Neural cell (in vitro differentiated cells): Measurements from ENCODE around the gene CNNM1.

Experiments used
- EZH2 ChIP-seq: fragments of 200-600, 300-800 bp; shearing (Covaris generic), sonication (generic); IDR thresholded peaks from 2 replicates; pipeline ENCODE4 v1.6.1; 2014; ENCODE audit warnings: antibody characterized with exemption, low read length, borderline replicate concordance, mild to moderate bottlenecking; ENCODE audit not compliant: insufficient read depth, poor library complexity, severe bottlenecking
- MXI1 ChIP-seq: fragments of 450-650 bp; conservative IDR thresholded peaks from 2 replicates; pipeline ENCODE4 v1.6.1; 2014; ENCODE audit warnings: antibody characterized with exemption, mild to moderate bottlenecking; ENCODE audit not compliant: poor library complexity, severe bottlenecking
- POLR2AphosphoS5 ChIP-seq: IDR thresholded peaks from 2 replicates; pipeline ENCODE4 v1.6.1; 2012
- RAD21 ChIP-seq: fragments of 450-650 bp; conservative IDR thresholded peaks from 2 replicates; pipeline ENCODE4 v1.6.1; 2014; ENCODE audit warnings: antibody characterized with exemption, mild to moderate bottlenecking, moderate library complexity
- TAF1 ChIP-seq: IDR thresholded peaks from 2 replicates; pipeline ENCODE4 v1.6.1; 2012; ENCODE audit warnings: low read depth
- TF ChIP-seq, protein P1 (sequence below): fragments of 450-650 bp; IDR thresholded peaks from 2 replicates; pipeline ENCODE4 v1.5.1; 2014; ENCODE audit warnings: antibody characterized with exemption, mild to moderate bottlenecking, moderate library complexity; ENCODE audit not compliant: poor library complexity, severe bottlenecking

- TF ChIP-seq RAD21: no peak
- no peak for TF ChIP-seq POLR2AphosphoS5
- TF ChIP-seq MXI1: no peak
- TF ChIP-seq, protein P1, sequence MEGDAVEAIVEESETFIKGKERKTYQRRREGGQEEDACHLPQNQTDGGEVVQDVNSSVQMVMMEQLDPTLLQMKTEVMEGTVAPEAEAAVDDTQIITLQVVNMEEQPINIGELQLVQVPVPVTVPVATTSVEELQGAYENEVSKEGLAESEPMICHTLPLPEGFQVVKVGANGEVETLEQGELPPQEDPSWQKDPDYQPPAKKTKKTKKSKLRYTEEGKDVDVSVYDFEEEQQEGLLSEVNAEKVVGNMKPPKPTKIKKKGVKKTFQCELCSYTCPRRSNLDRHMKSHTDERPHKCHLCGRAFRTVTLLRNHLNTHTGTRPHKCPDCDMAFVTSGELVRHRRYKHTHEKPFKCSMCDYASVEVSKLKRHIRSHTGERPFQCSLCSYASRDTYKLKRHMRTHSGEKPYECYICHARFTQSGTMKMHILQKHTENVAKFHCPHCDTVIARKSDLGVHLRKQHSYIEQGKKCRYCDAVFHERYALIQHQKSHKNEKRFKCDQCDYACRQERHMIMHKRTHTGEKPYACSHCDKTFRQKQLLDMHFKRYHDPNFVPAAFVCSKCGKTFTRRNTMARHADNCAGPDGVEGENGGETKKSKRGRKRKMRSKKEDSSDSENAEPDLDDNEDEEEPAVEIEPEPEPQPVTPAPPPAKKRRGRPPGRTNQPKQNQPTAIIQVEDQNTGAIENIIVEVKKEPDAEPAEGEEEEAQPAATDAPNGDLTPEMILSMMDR: no peak
- TF ChIP-seq EZH2: no peak
- no peak for TF ChIP-seq TAF1
Observed at GRCh38 chr10:99412099-99412498, 82.9 kb downstream of the CNNM1 start.
